GM12873 (cell line): ENCODE measurements around the gene UBAP2L.

ENCODE experiments used
- TF ChIP-seq, protein P1 (sequence below): IDR thresholded peaks from 2 replicates; pipeline ENCODE4 v1.5.1; 2012; ENCODE audit warnings: low read depth, mild to moderate bottlenecking, moderate library complexity, low read length, control low read depth; ENCODE audit not compliant: insufficient read depth; ENCODE audit errors: missing control alignments

Gene UBAP2L

DNA sequence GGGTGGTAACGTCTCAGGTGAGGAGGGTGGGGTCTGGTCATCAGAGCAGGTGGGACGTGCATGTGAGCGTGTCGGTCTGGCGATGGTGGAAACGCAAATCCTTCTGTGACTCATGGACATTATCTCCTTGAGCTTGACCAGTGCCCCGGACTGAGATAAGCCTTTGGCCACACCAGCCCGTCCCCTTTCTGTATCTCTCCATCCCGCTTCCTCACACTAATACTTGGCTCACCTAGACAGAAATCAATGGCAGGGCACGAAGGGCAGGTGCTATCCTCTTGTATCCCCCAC, 92.3 kb downstream of the UBAP2L start:
- TF ChIP-seq, protein P1, sequence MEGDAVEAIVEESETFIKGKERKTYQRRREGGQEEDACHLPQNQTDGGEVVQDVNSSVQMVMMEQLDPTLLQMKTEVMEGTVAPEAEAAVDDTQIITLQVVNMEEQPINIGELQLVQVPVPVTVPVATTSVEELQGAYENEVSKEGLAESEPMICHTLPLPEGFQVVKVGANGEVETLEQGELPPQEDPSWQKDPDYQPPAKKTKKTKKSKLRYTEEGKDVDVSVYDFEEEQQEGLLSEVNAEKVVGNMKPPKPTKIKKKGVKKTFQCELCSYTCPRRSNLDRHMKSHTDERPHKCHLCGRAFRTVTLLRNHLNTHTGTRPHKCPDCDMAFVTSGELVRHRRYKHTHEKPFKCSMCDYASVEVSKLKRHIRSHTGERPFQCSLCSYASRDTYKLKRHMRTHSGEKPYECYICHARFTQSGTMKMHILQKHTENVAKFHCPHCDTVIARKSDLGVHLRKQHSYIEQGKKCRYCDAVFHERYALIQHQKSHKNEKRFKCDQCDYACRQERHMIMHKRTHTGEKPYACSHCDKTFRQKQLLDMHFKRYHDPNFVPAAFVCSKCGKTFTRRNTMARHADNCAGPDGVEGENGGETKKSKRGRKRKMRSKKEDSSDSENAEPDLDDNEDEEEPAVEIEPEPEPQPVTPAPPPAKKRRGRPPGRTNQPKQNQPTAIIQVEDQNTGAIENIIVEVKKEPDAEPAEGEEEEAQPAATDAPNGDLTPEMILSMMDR: no peak

DNA sequence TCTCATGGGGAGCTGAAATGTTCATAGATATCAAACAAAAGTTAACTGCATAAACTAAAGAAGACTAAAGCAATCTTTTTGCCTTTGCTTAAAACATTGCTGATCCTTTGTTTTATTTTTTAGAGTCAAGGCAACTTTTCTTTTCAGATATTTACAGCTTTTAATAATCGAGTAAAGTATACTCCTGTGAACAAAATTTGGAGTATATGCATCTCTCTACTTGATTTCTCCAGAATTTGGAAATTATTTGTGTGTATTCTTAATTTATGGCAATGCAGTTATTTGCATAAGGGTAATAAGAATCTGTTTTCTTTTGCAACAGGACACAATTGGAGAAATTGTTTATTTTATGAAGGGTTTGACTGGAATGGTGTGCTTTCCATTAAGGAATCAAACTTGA, 95.9 kb downstream of the UBAP2L start:
- TF ChIP-seq, protein P1: no peak

DNA sequence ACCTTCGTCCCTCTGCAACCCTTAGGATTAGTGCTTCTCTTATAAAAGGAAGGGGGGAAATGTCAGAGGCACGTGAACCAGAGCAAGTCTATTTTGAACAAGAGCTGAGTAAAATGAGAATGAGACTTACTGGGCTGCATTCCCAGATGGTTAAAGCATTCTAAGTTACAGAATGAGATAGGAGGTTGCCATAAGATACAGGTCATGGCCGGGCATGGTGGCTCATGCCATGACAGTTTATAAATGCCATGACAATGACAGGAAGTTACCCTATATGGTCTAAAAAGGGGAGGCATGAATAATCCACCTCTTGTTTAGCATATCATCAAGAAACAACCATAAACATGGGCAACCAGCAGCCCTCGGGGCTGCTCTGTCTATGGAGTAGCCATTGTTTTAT, 97.6 kb downstream of the UBAP2L start:
- TF ChIP-seq, protein P1: no peak
